Neural crest cell (in vitro differentiated cells): ENCODE results near the gene PFDN1. TPM values are rescaled to one million over a fixed set of nuclear protein-coding genes. Genes with fewer than 3 reads are reported as not detected.
A peak's percentile ranks its signal among the peaks of the same experiment; 100 is the strongest.

Experiments used
- DNase-seq: peaks from one replicate; pipeline ENCODE4 v3.0.0; 2021; ENCODE audit warnings: low read depth, mixed read lengths, low spot score
- H3K27ac Mint-ChIP-seq: one replicate; pipeline ENCODE4 v1.8.0; 2021; ENCODE audit warnings: mild to moderate bottlenecking, mixed read lengths; ENCODE audit not compliant: unreplicated experiment
- H3K27me3 Mint-ChIP-seq: 2 replicates; pipeline ENCODE4 v1.8.0; 2021; ENCODE audit warnings: low read depth, mild to moderate bottlenecking, mixed read lengths
- H3K36me3 Mint-ChIP-seq: 2 replicates; pipeline ENCODE4 v1.8.0; 2021; ENCODE audit warnings: low read depth, mild to moderate bottlenecking, mixed read lengths
- H3K4me1 Mint-ChIP-seq: 2 replicates; pipeline ENCODE4 v1.8.0; 2021; ENCODE audit warnings: mixed read lengths
- H3K4me3 Mint-ChIP-seq: one replicate; pipeline ENCODE4 v1.8.0; 2021; ENCODE audit warnings: mild to moderate bottlenecking, mixed read lengths
- H3K9me3 Mint-ChIP-seq: 2 replicates; pipeline ENCODE4 v1.8.0; 2021; ENCODE audit warnings: mixed read lengths
- CTCF ChIP-seq: fragments of 200-600 bp; sonication (generic); conservative IDR thresholded peaks from 2 replicates; pipeline ENCODE4 v1.5.0; 2021; ENCODE audit warnings: antibody characterized with exemption, mild to moderate bottlenecking
- total RNA-seq: library from RNA; stranded (reverse); gene quantifications from 2 replicates; pipeline ENCODE4 v1.2.1, GENCODE V29; 2021

The PFDN1 gene
- total RNA-seq, 1 donor from 2014 or later = 67.0 TPM

- Mint-ChIP-seq H3K27me3 (no peaks in the 10 kb centered on the region), H3K4me1 (peaks cover 32% of the 10 kb centered on the region), H3K27ac (no peak overlapping the region), H3K36me3 (no peaks in the 10 kb centered on the region), H3K4me3 (no peak overlapping the region), H3K9me3 (no peaks in the 10 kb centered on the region)
- no peak for DNase-seq
- no peak for TF ChIP-seq CTCF
These were observed 10.5 kb downstream of the PFDN1 start for GRCh38 chr5:140292212-140293036.

- Mint-ChIP-seq H3K4me1 (peaks cover 8% of the 10 kb centered on the region), H3K9me3 (no peaks in the 10 kb centered on the region), H3K27me3 (no peaks in the 10 kb centered on the region), H3K27ac (no peak overlapping the region), H3K4me3 (no peak overlapping the region), H3K36me3 (no peaks in the 10 kb centered on the region)
- TF ChIP-seq CTCF = no peak
- no peak for DNase-seq
These were observed 14.9 kb downstream of the PFDN1 start for GRCh38 chr5:140287801-140288521.

GRCh38 chr5:140286424-140286823 is 16.5 kb downstream of the PFDN1 start:
- Mint-ChIP-seq H3K36me3 (no peaks in the 10 kb centered on the region), H3K4me1 (peaks cover 12% of the 10 kb centered on the region), H3K27ac (no peak overlapping the region), H3K9me3 (no peaks in the 10 kb centered on the region), H3K4me3 (no peak overlapping the region), H3K27me3 (no peaks in the 10 kb centered on the region)
- TF ChIP-seq CTCF = no peak
- DNase-seq = no peak

- H3K27me3 Mint-ChIP-seq = no peaks in the 10 kb centered on the region
- peaks cover 12% of the 10 kb centered on the region for H3K4me1 Mint-ChIP-seq
- DNase-seq = no peak
- no peak for TF ChIP-seq CTCF
- H3K27ac Mint-ChIP-seq = peak overlapping the region; percentile 75
- no peak overlapping the region for H3K4me3 Mint-ChIP-seq
- H3K9me3 Mint-ChIP-seq = no peaks in the 10 kb centered on the region
- H3K36me3 Mint-ChIP-seq = no peaks in the 10 kb centered on the region
These were observed 18.9 kb downstream of the PFDN1 start for GRCh38 chr5:140284013-140284412.

- TF ChIP-seq CTCF = no peak
- Mint-ChIP-seq H3K27me3 (no peaks in the 10 kb centered on the region), H3K36me3 (peaks cover 9% of the 10 kb centered on the region), H3K27ac (peak overlapping the region; percentile 8), H3K4me1 (peaks cover 12% of the 10 kb centered on the region), H3K4me3 (peak overlapping the region; percentile 22), H3K9me3 (no peaks in the 10 kb centered on the region)
- DNase-seq = no peak
These were observed 20.6 kb downstream of the PFDN1 start for GRCh38 chr5:140282266-140282665.
